Measurements from ENCODE around the gene RABL6.
A peak's percentile ranks its signal among the peaks of the same experiment; 100 is the strongest.

The RABL6 gene

DNA sequence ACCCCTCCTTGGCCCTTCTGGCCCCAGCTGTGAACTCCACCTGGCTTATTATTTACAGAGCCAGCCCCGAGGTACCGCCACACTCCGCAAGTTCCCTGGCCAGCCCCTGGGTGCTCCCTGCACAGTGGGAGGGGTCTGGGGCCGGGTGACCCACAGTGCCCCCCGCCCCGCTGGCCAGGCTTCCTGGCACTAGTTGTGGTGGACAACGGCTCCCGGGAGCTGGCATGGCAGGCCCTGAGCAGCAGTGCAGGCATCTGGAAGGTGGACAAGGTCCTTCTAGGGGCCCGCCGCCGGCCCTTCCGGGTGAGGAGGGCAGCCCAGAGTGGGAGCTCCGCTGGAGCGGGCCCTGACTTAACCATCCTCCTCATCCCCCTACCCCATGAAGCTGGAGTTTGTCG, 48.3 kb downstream of the RABL6 start:
- POLR2A ChIA-PET (ENCODE audit: low non-redundant PET), result interaction anchor here (0.6 kb wide), 1 partner anchor 652 kb away, joined by 3 read pairs; no protein-coding TSS in a partner anchor
- CTCF ChIA-PET, result interaction anchor here (0.7 to 1.0 kb wide), 2 partner anchors 13 to 389 kb away, joined by 3 to 4 read pairs; no protein-coding TSS in a partner anchor
- no peak for DNase-seq (ENCODE audit: low spot score)
- H3K27ac ChIP-seq, result peak overlapping the region; percentile 98
- TF ChIP-seq, protein P1, sequence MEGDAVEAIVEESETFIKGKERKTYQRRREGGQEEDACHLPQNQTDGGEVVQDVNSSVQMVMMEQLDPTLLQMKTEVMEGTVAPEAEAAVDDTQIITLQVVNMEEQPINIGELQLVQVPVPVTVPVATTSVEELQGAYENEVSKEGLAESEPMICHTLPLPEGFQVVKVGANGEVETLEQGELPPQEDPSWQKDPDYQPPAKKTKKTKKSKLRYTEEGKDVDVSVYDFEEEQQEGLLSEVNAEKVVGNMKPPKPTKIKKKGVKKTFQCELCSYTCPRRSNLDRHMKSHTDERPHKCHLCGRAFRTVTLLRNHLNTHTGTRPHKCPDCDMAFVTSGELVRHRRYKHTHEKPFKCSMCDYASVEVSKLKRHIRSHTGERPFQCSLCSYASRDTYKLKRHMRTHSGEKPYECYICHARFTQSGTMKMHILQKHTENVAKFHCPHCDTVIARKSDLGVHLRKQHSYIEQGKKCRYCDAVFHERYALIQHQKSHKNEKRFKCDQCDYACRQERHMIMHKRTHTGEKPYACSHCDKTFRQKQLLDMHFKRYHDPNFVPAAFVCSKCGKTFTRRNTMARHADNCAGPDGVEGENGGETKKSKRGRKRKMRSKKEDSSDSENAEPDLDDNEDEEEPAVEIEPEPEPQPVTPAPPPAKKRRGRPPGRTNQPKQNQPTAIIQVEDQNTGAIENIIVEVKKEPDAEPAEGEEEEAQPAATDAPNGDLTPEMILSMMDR (conservative IDR thresholded peaks at IDR 0.05; ENCODE audit: low read depth), result no peak

DNA sequence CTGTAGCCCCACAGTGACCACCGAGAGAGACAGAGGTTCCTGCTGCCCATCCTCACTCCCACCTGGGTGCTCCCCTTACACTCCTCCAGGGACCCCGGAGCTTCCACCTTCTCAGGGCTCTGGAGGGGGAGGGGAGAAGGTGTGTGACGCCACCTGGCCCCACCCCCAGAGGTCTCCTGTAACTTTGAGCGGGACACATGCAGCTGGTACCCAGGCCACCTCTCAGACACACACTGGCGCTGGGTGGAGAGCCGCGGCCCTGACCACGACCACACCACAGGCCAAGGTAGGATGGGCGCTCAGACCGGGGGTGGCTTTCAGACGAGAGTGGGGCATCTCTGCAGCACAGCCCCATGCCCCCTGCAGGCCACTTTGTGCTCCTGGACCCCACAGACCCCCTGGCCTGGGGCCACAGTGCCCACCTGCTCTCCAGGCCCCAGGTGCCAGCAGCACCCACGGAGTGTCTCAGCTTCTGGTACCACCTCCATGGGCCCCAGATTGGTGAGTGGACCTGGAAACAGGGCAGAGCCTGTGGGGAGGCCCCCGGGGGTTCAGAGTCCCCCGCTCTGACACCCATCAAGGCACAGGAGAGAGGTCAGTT, 48.9 kb downstream of the RABL6 start:
- TF ChIP-seq, protein P1 (conservative IDR thresholded peaks at IDR 0.05; ENCODE audit: low read depth), result no peak
- no peak for DNase-seq (ENCODE audit: low spot score)
- H3K27ac ChIP-seq, result peak overlapping the region; percentile 98
- ChIA-PET CTCF (interaction anchor here (0.6 to 1.0 kb wide), 4 partner anchors 14 to 191 kb away, joined by 3 read pairs; no protein-coding TSS in a partner anchor), POLR2A (ENCODE audit: low non-redundant PET) (interaction anchor here (0.6 kb wide), 1 partner anchor 651 kb away, joined by 3 read pairs; no protein-coding TSS in a partner anchor)

DNA sequence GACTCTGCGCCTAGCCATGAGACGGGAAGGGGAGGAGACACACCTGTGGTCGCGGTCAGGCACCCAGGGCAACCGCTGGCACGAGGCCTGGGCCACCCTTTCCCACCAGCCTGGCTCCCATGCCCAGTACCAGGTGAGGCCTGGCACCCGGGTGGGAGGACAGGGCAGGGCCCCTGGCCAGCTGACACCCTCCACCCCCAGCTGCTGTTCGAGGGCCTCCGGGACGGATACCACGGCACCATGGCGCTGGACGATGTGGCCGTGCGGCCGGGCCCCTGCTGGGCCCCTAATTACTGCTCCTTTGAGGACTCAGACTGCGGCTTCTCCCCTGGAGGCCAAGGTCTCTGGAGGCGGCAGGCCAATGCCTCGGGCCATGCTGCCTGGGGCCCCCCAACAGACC, 49.4 kb downstream of the RABL6 start:
- DNase-seq (ENCODE audit: low spot score), result no peak
- ChIA-PET CTCF (interaction anchor here (0.5 kb wide), 1 partner anchor 58 kb away, joined by 3 read pairs; no protein-coding TSS in a partner anchor), POLR2A (ENCODE audit: low non-redundant PET) (no interaction called here)

DNA sequence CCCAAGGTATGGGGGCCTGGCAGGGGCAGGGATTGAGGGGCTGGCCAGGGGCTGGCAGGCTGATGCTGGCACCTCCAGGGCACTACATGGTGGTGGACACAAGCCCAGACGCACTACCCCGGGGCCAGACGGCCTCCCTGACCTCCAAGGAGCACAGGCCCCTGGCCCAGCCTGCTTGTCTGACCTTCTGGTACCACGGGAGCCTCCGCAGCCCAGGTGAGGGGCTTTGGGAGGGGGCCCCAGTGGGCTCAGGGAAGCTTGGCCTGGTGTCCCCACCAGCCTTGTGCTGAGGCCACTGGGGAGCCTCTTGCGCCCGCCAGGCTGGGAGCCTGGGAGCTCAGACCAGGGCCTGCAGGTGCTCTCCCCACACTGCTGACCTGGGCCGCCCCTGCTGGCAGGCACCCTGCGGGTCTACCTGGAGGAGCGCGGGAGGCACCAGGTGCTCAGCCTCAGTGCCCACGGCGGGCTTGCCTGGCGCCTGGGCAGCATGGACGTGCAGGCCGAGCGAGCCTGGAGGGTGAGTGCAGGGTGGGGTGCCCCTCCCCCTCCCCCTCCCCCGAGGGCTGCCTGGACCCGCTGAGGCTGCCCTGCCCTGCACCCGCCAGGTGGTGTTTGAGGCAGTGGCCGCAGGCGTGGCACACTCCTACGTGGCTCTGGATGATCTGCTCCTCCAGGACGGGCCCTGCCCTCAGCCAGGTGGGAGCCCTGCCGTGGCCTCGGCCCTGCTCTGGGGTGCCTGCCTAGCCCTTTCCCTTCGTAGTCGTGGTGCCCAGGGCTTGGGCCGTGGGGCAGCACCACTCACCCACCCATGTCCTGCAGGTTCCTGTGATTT, 50.0 kb downstream of the RABL6 start:
- DNase-seq (ENCODE audit: low spot score), result no peak
- TF ChIP-seq, protein P1 (conservative IDR thresholded peaks at IDR 0.05; ENCODE audit: low read depth), result no peak
- CTCF ChIA-PET, result interaction anchor here (0.5 to 0.6 kb wide), 2 partner anchors 57 to 60 kb away, joined by 3 read pairs; no protein-coding TSS in a partner anchor
- peak overlapping the region; percentile 98 for H3K27ac ChIP-seq
- POLR2A ChIA-PET (ENCODE audit: low non-redundant PET), result no interaction called here

More for the DNA sequence above, 49.4 kb downstream of the RABL6 start:
- TF ChIP-seq, protein P1 (conservative IDR thresholded peaks at IDR 0.05; ENCODE audit: low read depth), result no peak
- H3K27ac ChIP-seq, result peak overlapping the region; percentile 98

DNA sequence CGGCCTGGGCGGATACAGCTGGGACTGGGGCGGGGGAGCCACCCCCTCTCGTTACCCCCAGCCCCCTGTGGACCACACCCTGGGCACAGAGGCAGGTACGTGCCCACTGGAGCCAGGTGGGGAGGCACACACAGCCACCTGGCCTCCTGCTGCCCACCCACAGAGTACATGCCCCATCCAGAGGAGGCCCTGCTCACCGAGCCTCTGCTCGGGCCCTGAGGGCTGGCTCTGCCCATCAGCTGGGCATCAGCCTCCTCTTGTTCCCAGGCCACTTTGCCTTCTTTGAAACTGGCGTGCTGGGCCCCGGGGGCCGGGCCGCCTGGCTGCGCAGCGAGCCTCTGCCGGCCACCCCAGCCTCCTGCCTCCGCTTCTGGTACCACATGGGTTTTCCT, 50.7 kb downstream of the RABL6 start:
- TF ChIP-seq, protein P1 (conservative IDR thresholded peaks at IDR 0.05; ENCODE audit: low read depth), result no peak
- DNase-seq (ENCODE audit: low spot score), result no peak
- POLR2A ChIA-PET (ENCODE audit: low non-redundant PET), result no interaction called here
- peak overlapping the region; percentile 98 for H3K27ac ChIP-seq
- CTCF ChIA-PET, result interaction anchor here (0.6 kb wide), 2 partner anchors 60 to 91 kb away, joined by 3 read pairs; no protein-coding TSS in a partner anchor

All from RWPE1 (cell line).